ENCODE measurements around the gene ALDH1A3.

The ALDH1A3 gene

GRCh38 chr15:100836501-100836900, 43.1 kb upstream of the ALDH1A3 start:
- Histone ChIP-seq H3K9ac (ENCODE audit: insufficient read length, low read depth) (no peak overlapping the region), H3K4me1 (ENCODE audit: insufficient read depth, insufficient read length) (no peaks in the 10 kb centered on the region), H3K27me3 (ENCODE audit: insufficient read depth, insufficient read length) (no peaks in the 10 kb centered on the region), H3K4me3 (ENCODE audit: insufficient read length, low read depth) (no peak overlapping the region), H3K36me3 (ENCODE audit: insufficient read depth, insufficient read length, low read length) (no peaks in the 10 kb centered on the region), H3K9me3 (ENCODE audit: insufficient read depth, low read length) (no peaks in the 10 kb centered on the region)
- TF ChIP-seq SUZ12 (IDR thresholded peaks at IDR 0.05; ENCODE audit: extremely low read depth, insufficient read depth, insufficient read length) = no peak
- TF ChIP-seq YY1 (IDR thresholded peaks at IDR 0.05; ENCODE audit: insufficient read depth, insufficient read length) = no peak
- TF ChIP-seq ZNF274 (IDR thresholded peaks at IDR 0.05; ENCODE audit: low read depth, low read length) = no peak
- DNase-seq (ENCODE audit: low read depth, low spot score) = no peak

- DNase-seq (ENCODE audit: low read depth, low spot score) = no peak
- TF ChIP-seq YY1 (IDR thresholded peaks at IDR 0.05; ENCODE audit: insufficient read depth, insufficient read length) = no peak
Measured at GRCh38 chr15:100841426-100841825, 38.2 kb upstream of the ALDH1A3 start.

DNA sequence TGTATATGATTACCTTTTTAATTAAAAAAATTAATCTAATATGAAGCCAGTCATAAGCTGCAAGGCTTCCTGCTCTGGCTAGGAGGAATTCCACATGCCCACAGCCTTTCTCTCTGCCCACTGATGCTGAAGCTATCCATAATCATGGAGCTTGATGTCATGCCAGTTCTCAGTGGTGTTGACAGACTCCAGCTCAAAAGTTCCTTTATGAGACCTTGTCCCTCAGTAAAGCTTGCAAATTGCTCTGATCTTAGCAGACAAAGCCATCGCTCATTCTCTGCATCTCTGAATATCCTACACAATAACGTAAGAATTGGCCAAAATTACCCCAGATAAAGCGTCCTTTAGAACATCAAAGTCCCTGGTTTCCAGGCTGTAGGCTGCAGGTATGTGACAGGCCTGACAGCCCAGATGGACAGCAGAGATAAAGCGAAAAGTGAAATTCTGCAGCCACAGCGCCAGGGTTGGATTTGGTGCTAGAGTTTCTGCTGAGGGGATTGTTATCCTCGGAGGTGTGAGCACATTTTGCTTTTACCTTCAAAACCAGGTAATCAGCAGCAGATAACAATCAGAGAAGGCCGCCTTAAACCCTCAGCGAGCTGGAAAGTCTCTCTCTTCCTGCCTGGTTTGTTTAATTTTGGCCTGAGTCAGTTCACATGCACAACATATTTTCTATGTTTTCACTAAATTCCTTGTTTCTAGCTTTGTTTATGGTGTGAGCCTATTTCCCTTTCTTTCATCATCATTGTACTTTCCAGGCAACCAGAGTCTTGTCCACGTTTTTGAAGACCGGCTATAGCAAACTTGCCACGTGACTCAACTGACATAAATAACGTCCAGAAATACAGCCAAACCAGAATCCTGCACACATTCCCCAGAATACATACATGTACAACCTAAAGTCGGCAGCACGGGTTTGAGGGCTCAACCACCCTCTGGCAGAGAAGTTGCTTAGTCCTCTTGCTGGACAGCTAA, 36.6 kb upstream of the ALDH1A3 start:
- DNase-seq (ENCODE audit: low read depth, low spot score) = no peak
- H3K27me3 ChIP-seq (ENCODE audit: insufficient read depth, insufficient read length) = peaks cover 3% of the 10 kb centered on the region

More at GRCh38 chr15:100841426-100841825, 38.2 kb upstream of the ALDH1A3 start:
- H3K9ac ChIP-seq (ENCODE audit: insufficient read length, low read depth) = no peak overlapping the region
- H3K4me3 ChIP-seq (ENCODE audit: insufficient read length, low read depth) = no peak overlapping the region
- no peaks in the 10 kb centered on the region for H3K27me3 ChIP-seq (ENCODE audit: insufficient read depth, insufficient read length)
- no peaks in the 10 kb centered on the region for H3K36me3 ChIP-seq (ENCODE audit: insufficient read depth, insufficient read length, low read length)
- H3K4me1 ChIP-seq (ENCODE audit: insufficient read depth, insufficient read length) = no peaks in the 10 kb centered on the region
- no peaks in the 10 kb centered on the region for H3K9me3 ChIP-seq (ENCODE audit: insufficient read depth, low read length)

DNA sequence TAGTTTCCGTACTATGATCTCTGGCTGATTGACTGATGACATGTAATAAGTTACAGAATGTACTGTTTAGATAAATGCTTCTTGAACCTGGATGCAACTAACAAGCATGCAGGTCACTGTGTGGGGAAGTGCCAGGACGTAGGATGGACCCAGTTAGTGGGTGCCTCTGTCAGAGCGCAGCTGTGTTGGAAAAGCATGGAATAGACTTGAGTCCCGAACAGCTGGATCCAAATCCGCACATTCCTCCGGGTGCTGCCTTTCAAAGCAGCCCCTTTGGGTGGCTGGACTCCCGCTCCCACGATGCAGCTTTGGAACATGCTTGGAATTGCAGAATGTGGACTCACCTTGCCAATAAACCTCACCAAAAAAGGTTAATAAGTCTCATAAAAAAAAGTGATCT, 35.5 kb upstream of the ALDH1A3 start:
- Histone ChIP-seq H3K9ac (ENCODE audit: insufficient read length, low read depth) (no peak overlapping the region), H3K36me3 (ENCODE audit: insufficient read depth, insufficient read length, low read length) (no peaks in the 10 kb centered on the region), H3K9me3 (ENCODE audit: insufficient read depth, low read length) (no peaks in the 10 kb centered on the region), H3K4me3 (ENCODE audit: insufficient read length, low read depth) (no peak overlapping the region), H3K4me1 (ENCODE audit: insufficient read depth, insufficient read length) (no peaks in the 10 kb centered on the region), H3K27me3 (ENCODE audit: insufficient read depth, insufficient read length) (peaks cover 8% of the 10 kb centered on the region)
- DNase-seq (ENCODE audit: low read depth, low spot score) = no peak
- TF ChIP-seq SUZ12 (IDR thresholded peaks at IDR 0.05; ENCODE audit: extremely low read depth, insufficient read depth, insufficient read length) = no peak
- no peak for TF ChIP-seq ZNF274 (IDR thresholded peaks at IDR 0.05; ENCODE audit: low read depth, low read length)
- no peak for TF ChIP-seq YY1 (IDR thresholded peaks at IDR 0.05; ENCODE audit: insufficient read depth, insufficient read length)

More for the DNA sequence above, 36.6 kb upstream of the ALDH1A3 start:
- no peaks in the 10 kb centered on the region for H3K36me3 ChIP-seq (ENCODE audit: insufficient read depth, insufficient read length, low read length)
- no peaks in the 10 kb centered on the region for H3K4me1 ChIP-seq (ENCODE audit: insufficient read depth, insufficient read length)
- H3K9me3 ChIP-seq (ENCODE audit: insufficient read depth, low read length) = no peaks in the 10 kb centered on the region
- no peak for TF ChIP-seq ZNF274 (IDR thresholded peaks at IDR 0.05; ENCODE audit: low read depth, low read length)
- TF ChIP-seq SUZ12 (IDR thresholded peaks at IDR 0.05; ENCODE audit: extremely low read depth, insufficient read depth, insufficient read length) = no peak
- TF ChIP-seq YY1 (IDR thresholded peaks at IDR 0.05; ENCODE audit: insufficient read depth, insufficient read length) = no peak
- no peak overlapping the region for H3K9ac ChIP-seq (ENCODE audit: insufficient read length, low read depth)
- H3K4me3 ChIP-seq (ENCODE audit: insufficient read length, low read depth) = no peak overlapping the region

GRCh38 chr15:100844778-100845177, 34.9 kb upstream of the ALDH1A3 start:
- Histone ChIP-seq H3K36me3 (ENCODE audit: insufficient read depth, insufficient read length, low read length) (no peaks in the 10 kb centered on the region), H3K4me3 (ENCODE audit: insufficient read length, low read depth) (no peak overlapping the region), H3K27me3 (ENCODE audit: insufficient read depth, insufficient read length) (peaks cover 8% of the 10 kb centered on the region), H3K9ac (ENCODE audit: insufficient read length, low read depth) (no peak overlapping the region), H3K9me3 (ENCODE audit: insufficient read depth, low read length) (no peaks in the 10 kb centered on the region), H3K4me1 (ENCODE audit: insufficient read depth, insufficient read length) (no peaks in the 10 kb centered on the region)
- TF ChIP-seq YY1 (IDR thresholded peaks at IDR 0.05; ENCODE audit: insufficient read depth, insufficient read length) (no peak), SUZ12 (IDR thresholded peaks at IDR 0.05; ENCODE audit: extremely low read depth, insufficient read depth, insufficient read length) (no peak), ZNF274 (IDR thresholded peaks at IDR 0.05; ENCODE audit: low read depth, low read length) (no peak)
- DNase-seq (ENCODE audit: low read depth, low spot score) = no peak

GRCh38 chr15:100847194-100847593, 32.4 kb upstream of the ALDH1A3 start:
- TF ChIP-seq SUZ12 (IDR thresholded peaks at IDR 0.05; ENCODE audit: extremely low read depth, insufficient read depth, insufficient read length) (no peak), YY1 (IDR thresholded peaks at IDR 0.05; ENCODE audit: insufficient read depth, insufficient read length) (no peak), ZNF274 (IDR thresholded peaks at IDR 0.05; ENCODE audit: low read depth, low read length) (no peak)
- no peaks in the 10 kb centered on the region for H3K9me3 ChIP-seq (ENCODE audit: insufficient read depth, low read length)
- H3K4me1 ChIP-seq (ENCODE audit: insufficient read depth, insufficient read length) = no peaks in the 10 kb centered on the region
- no peak overlapping the region for H3K4me3 ChIP-seq (ENCODE audit: insufficient read length, low read depth)
- peaks cover 8% of the 10 kb centered on the region for H3K27me3 ChIP-seq (ENCODE audit: insufficient read depth, insufficient read length)
- H3K9ac ChIP-seq (ENCODE audit: insufficient read length, low read depth) = no peak overlapping the region
- DNase-seq (ENCODE audit: low read depth, low spot score) = no peak
- peaks cover 2% of the 10 kb centered on the region for H3K36me3 ChIP-seq (ENCODE audit: insufficient read depth, insufficient read length, low read length)

- Histone ChIP-seq H3K4me1 (ENCODE audit: insufficient read depth, insufficient read length) (no peaks in the 10 kb centered on the region), H3K9me3 (ENCODE audit: insufficient read depth, low read length) (no peaks in the 10 kb centered on the region), H3K36me3 (ENCODE audit: insufficient read depth, insufficient read length, low read length) (peaks cover 6% of the 10 kb centered on the region), H3K27me3 (ENCODE audit: insufficient read depth, insufficient read length) (peaks cover 8% of the 10 kb centered on the region), H3K9ac (ENCODE audit: insufficient read length, low read depth) (peak overlapping the region; percentile 88), H3K4me3 (ENCODE audit: insufficient read length, low read depth) (peak overlapping the region; percentile 73)
- no peak for TF ChIP-seq YY1 (IDR thresholded peaks at IDR 0.05; ENCODE audit: insufficient read depth, insufficient read length)
- no peak for TF ChIP-seq SUZ12 (IDR thresholded peaks at IDR 0.05; ENCODE audit: extremely low read depth, insufficient read depth, insufficient read length)
- no peak for TF ChIP-seq ZNF274 (IDR thresholded peaks at IDR 0.05; ENCODE audit: low read depth, low read length)
- peak; percentile 56 for DNase-seq (ENCODE audit: low read depth, low spot score)
Measured at GRCh38 chr15:100849021-100849854, 30.4 kb upstream of the ALDH1A3 start.

Data from NT2/D1 (cell line).